AML-193 (cell line): ENCODE results near the gene VKORC1.
"Not testable (repeated sequence)": the region's sequence is repeated elsewhere in the genome, so short reads cannot be mapped to it uniquely, and the experiment has no call there.

ENCODE experiments used
- DNase-seq, 2 experiments: peaks; one replicate each; lab custom pipeline; 2025; lab: John Stamatoyannopoulos, UW

The VKORC1 gene

DNA sequence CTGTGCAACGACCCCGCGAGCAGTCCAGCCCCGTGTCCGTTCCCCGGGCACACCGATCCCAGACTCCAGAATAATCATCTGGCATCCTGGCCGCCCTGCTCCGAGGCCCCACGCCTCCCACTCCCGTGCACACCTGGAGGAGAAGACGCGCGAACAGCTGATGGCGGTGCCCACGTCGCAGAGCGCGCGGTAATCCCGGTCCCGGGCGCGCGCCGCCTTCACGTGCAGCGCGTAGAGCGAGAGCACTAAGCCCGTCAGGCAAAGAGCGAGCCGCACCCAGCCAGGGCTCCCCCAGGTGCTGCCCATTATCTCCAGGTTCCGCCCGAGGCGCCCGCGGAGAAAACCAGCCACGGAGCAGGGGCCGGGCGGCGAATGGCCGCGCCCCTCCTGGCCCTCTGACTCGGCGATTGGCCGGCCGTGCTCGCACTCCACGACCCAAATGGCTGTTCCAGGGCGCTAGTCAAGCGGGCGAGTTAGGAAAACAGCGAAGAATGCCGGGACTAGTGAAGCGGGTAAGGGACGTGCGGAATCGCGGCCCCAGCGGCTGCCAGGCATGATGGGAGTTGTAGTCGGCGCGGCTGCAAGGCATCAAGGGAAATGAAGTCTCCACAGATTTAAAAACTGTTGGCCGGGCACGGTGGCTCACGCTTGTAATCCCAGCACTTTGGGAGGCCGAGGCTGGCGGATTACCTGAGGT is at the start of gene VKORC1:
Gene VKORC1, minus strand, starts transcription at position 374 of the 697 bp plus-strand sequence. Its CDS starts 68 bp downstream, at position 306.
- peak; percentile 95 to 96 for DNase-seq

DNA sequence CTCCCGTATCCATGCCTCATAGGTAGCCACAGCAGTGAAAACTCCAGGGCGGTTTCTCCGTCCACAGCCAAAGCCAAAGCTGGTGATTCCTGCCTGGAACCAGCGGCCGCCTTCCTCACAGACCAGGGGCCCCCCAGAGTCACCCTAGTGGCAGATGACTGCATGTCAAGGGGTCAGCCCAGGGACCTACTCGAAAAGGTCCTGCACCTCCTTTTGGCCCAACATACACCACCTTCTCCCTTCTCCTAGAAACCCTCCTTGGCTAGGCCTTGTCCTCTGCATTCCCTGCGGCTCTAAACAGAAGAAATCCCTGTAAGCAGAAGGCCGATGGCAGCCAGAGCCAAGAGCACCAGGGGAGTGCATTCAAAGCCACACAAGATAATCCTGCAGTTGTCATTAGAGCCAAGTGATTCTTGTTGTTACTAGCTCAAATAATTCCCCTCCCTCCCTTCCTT is 49.1 kb upstream of the VKORC1 start:
- DNase-seq: no peak

DNA sequence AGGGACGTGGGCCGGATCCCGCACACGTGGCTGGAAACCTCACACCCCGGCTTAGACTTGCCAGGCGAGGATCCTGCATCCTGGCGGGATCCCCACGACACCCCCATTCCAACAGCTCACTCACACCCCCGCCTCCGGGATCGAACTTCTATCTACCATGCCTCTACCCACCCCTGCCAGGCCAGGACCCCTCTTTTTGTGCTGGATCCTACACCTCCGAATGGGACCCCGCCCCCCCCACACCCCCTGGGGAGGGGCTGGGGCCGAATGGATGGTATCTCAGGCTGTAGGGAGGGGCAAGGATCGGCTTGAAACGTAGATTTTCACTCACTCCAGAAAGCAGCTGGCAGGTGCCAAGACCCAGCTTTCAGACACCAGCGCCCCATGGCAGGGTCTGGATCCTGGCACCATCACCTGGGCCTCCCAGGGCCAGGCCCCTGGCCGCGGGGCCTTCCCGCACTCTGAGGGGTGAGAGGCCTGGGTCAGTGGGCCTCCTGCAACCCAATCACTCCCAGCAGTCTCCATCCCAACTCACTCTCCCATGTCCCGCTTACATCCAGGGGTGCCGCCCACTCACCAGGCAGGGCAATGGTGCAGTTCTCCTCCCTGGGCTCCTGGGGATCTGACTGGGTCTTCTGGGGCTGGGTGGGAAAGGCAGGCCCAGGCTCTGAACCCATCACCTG is 48.6 kb upstream of the VKORC1 start:
- DNase-seq: no peak

DNA sequence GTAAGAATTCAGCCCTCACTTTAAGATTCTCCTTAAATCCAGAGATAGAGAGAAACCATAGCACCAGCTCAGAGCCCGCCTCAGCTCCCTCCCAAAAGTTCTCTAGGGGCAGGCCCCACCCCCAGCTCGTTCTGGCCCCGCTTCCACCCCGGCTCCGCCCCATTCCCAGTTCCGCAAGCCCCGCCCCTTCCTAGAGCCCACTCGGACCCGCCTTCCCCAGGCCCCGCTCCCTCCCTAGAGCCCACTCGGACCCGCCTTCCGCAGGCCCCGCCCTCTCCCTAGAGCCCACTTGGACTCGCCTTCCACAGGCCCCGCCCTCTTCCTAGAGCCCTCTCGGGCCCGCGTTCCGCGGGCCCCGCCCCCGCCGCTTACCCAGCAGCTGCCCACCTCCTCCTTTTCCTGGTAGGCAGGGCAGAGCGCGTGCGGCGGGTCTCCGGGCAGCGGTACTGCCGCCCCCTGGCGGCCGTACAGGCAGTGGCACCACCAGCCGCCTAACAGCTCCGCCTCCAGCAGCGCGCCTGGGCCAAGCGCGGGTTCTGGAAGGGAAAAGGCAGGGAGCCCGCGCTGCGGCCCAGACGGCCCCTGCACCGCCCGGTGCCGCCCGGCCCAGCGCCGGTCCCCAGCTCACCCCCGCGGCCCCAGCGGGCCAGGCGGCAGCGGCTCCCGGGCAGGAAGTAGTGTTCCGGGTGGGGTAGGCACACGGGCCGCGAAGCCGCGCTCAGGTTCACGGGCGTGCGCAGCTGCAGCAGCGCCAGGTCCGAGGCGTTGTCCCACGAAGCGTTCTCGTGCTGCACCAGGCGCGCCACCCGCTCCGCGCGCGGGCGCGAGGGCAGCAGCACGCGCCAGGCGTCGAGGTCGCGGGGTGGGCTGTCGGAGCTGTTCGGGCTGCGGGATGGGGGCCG is 47.8 kb upstream of the VKORC1 start:
- DNase-seq: peak; percentile 97

DNA sequence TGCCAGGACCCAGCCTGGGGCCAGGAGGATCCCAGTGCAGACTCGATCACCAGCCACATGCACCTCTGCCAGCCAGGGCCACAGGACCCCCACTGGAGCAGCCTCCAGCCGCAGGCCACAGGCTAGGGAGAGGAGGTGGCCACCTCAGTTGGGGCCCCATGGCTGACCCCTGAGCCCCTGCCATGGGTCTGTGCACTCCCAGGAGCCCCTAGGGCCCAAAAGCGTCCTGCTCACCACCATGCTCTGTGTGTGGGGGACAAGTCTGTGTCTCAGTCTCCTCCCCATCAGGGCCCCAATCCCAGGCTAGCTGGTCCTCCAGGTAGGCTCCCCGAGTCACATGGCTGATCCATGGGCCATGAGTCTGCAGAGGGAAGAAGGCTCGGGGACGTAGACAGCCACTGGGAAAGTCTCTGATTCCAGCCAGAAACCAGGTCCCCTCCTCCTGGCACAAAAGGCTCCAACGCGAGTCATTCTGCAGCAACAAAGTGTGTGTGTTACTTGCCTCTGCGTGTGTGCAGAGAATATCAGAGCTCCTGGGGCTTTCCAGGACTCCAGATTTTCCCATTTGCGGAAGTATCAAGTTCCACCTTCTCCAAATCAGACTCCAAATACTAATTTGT is 47.0 kb upstream of the VKORC1 start:
- DNase-seq: no peak

DNA sequence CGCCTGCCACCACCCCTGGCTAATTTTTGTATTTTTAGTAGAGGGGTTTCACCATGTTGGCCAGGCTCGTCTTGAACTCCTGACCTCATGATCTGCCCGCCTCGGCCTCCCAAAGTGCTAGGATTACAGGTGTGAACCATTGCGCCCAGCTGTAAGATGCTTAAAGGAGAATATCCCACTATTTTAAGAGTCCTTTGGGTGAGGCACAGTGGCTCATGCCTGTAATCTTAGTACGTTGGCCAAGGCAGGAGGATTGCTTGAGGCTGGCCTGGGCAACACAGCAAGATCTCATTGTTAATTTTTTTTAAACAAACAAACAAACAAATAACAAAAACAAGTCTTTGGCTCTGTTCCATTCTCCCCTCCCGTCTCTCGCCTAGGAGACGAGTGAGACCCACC is 46.5 kb upstream of the VKORC1 start:
- not testable (repeated sequence) for DNase-seq

DNA sequence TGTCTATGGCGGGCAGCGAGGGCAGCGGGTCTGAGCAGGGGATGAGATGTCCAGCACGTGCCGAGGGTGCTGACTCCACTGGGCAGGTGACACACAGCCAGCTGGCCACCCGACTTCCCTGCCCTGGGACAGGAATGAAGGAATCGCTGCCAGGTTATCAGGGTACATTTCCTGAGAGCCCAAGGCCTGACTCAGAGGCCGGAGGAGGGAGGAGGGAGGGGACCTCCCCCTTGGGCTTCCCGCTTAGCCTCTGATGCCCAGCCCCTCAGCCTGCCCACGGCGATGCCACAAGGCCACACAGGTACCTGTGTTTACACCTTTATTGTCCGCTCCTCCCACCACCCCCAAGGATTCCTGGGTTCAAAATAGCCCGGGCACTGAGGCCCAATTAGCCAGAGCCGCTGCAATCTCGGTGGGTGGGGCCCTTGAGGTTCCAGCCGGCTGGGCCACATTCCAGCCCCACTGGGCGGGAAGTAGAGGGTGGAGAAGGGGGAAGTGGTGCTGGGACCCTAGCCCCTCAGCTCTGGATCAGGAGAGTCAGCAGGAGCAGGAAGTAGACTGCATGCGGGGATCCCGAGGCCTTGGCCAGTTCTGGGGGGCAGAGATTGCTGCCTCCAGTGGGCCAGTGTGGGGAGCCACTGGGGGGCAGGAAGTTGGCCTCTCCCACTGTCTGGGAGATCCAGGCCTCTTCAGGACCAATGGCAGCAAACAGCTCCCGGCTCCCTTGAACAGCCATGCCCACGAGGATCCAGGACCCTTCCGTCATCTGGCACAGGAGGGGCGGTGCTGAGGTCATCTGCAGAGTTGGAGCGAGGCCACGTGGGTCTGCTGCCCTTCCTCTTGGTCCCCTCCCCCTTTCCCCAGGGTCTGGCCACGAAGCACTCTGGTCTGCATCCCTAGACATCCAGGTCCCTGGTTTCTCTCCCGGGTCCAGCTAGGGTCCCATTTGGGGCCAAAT is 44.3 kb upstream of the VKORC1 start:
- no peak for DNase-seq

DNA sequence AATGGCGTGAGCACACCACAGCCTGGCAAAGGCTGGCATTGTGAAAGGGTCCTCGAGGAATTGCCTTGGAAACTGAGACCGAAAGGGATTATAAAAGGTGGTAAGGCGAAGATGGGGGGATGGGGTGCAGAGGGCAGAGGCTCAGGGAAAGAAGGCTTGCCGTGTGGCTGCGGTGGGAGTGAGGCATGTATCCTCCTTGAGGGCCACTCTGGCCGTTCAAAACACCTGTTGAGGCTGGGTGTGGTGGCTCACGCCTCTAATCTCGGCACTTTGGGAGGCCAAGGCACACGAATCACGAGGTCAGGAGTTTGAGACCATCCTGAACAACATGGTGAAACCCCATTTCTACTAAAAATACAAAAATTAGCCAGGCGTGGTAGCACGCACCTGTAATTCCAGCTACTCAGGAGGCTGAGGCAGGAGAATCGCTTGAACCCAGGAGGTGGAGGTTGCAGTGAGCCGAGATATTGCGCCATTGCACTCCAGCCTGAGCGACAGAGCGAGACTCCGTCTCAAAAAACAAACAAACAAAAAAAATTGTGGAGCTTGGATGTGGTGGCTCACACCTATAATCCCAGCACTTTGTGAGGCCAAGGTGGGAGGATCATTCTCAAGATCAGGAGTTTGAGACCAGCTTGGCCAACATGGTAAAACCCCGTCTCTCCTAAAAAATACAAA is 42.4 kb upstream of the VKORC1 start:
- not testable (repeated sequence) for DNase-seq

DNA sequence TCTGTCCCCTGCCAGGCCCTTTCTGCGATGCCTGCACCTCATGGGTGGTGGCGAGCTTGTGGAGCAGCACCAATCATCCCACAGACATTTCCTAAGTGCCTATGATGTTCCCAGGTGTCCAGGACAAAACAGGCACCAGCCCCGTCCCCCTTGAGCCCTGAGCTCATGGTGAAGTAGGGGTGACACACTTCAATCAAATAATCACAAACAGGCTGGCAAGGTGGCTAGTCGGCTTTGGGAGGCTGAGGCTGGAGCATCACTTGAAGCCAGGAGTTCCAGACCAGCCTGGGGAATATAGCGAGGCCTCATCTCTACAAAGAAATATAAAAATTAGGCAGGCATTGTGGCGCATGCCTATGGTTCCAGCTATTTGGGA is 41.7 kb upstream of the VKORC1 start:
- no peak for DNase-seq

DNA sequence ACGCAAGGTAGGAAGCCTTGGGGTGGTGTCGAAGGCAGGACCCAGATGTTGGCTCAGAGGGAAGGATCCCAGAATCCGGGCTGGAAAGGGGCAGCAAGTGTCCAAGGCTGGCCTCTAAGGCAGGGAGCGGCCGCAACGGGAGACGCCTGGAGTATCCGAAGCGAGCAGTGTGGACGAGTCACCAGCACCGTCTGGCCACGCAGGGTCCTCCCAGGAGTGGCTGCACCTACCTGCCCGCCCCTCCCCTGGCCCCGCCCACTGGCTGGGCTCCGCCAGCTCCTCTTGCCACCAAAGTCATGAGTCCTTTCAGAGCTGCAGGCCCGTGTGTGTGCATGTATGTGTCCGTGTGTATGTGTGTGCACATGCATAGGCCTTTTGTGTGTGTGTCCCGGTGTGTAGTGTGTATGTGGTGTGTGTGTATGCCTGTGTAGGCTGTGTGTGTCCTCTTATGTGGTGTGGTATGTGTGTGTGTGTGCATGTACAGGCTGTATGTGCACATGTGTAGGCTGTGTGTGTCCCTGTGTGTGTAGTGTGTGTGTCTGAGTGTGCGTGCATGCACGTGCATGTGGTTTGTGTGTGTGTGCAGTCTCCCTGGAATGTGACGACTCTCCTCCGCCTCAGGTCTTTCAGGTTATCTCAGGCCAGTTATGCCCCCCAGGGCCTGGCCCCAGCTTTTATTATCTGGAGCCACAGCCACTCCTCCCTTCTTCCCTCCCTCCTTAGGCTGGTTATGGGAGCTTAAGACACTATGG is 41.1 kb upstream of the VKORC1 start, which contains the start of gene PRSS8:
Gene PRSS8, minus strand, starts transcription at position 193 of the 752 bp plus-strand sequence. CDS start 229 bp downstream, outside the sequence.
- DNase-seq: no peak

DNA sequence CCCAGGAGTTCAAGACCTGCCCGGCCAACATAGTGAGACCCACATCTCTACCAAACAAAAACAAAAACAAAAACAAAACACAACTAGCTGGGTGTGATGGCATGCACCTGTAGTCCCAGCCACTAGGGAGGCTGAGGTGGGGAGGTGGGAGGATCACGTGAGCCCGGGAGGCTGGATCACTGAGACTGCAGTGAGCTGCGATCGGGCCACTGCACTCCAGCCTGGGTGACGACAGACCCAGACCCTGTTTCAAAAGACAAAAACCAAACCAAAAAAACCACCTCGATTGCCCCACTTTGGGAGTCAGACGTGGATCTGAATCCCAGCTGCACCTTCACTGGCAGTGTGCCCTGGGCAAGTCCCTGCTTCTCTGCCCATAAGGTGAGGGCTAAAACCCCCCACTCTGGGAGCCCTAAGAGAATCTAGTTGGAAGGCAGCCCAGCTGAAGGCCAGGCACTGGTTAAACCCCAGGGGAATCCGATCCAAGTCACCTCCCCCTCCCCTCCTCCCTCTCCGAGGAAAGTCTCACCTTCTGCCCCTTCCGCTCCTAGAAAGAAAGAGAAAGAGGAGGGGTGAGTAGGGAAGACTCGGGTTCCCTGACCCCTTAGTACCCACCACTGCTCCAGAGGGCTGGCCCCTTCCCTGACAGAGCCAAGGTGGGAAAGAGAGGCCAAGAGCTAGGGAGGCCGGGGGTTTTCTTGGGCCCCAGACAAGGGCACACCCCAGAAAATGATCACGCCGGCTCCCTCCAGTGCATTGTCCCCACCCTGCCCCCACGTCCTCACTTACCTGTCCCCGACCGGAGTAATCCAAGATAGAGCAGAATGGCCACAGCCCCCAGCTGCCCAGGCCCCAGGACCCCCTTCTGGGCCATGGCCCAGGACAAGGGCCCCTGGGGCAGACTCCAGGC is 40.3 kb upstream of the VKORC1 start:
- DNase-seq: no peak

DNA sequence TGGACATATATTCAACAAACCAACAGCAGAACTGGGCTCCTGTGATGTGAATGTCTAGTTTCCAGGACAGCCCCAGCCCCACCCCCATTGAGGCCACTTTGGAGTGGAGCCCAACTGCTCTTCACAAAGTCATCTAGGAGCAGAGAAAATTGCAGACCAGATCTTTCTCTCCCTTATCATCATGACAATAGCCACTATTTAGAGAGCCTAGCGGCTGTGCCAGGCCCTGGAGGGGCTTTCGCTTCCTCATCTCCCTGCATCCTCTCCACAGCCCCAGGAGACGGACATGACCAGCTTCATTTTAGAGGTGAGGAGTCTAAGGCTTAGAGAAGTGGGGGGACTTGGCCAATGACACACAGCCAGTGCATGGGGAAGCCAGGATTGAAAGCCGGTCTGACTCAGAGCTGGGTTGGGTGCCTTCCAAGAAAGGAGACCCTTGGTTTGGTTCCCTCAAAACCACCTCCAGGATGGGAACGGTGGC is 39.5 kb upstream of the VKORC1 start:
- no peak for DNase-seq

DNA sequence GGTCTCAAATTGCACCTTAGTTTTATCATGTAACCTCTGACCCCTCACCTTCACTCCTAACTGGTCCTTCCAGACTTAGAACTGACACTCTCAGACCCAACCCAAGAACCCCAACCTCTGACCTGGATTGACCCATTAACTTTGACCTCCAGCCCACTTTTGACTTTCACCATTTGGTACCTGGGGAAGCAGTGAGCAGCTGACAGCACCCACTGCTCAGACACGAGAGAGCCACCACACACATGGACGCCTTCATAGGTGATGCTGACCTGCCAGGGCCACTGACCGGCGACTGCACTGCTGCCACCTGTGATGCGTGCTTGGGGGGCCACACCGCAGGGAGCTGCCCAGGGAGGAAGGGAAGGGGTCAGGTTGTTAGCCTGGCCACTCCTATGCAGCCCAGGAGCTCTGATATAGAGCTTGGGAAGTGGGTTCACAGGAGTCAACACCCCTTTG is 38.5 kb upstream of the VKORC1 start:
- no peak for DNase-seq

DNA sequence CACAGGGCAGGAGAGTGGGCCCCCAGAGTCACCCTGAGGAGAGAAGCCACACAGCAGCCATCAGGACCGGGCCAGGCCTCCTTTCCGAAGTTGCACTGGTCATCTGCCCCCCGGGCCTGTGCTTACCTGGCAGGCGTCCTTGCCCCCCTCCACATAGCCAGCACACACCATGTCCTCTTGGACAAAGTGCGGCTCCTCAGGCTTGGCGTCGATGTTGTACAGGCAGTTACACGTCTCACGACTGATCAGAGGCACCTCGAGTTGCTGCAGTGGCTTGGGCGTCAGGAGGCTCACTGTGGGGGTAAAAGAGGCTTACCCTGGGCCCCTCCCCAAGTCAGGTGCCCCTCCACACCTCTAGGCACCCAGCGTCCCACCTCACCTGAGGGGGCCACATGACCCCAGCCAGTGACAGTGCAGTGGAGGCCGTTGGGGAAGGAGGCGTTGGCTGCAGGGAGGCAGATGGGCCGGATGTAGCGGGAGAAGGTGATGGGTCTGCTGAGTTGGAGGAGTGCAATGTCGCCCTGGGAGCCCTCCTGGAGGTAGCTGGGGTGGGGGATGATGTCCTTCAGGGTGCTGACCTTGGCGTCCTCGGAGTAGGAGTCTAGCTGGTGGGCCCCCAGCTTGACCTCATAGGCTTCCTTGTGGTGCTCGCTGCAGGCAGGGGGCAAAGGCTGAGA is 37.8 kb upstream of the VKORC1 start:
- DNase-seq: no peak

DNA sequence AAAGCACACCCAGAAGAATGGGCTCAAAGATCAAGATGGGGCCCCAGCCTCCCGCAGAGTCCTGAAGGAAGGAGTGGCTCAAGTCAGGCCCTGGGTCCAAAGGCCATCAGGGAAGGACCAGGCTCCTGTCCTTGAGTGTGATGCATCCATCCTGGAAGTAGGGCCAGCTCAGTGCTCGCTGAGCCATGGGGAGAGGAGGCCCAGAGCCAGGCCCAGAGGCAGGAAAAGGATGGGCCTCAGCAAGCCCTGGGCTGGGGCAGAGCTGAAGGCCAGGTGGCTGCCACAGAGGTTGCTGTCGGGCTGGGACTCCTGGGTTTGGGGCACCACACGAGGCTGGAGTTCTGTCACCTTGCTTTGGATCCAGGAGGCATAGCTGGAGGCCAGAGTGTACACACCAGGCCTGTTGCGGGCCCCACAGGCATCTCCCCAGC is 37.3 kb upstream of the VKORC1 start:
- DNase-seq: no peak

DNA sequence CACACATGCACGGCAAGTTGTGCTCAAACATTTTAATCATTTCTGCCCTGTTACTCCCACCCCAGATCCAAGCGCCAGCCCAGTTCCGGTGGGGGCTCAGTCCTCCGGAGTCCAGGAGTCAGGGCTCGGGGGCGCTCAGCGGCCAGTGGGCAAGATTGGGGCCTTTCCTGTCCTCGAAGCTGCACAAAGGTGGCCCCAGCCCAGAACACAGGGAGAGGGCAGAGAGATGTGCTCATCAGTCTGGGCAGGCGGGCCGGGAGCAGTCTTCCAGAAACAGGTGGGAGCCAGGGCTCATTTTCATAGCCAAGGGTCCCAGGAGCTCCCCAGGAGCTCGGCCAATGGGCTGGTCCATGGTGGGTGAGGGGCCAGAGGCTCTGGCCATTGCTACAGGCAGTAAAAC is 36.8 kb upstream of the VKORC1 start:
- DNase-seq: no peak

DNA sequence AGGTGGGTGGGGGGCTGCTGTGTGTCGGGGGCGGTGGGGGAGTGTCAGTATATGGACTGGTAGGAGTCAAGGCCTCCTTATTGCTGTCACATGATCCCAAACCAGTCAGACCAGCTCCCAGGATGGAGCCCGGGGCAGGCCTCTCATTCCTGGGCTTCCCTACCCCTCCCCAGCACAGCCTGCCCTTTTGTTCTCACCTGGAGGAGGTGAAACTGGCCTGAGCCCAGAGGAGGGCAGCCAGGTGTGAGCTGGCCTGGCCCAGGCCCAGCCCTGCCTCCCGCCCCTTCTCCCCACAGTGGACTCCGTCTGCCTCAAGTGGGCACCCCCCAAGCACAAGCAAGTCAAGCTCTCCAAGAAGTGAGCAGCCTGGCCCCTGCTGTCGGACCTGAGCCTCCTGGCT is 36.3 kb upstream of the VKORC1 start:
- no peak for DNase-seq
